ENCODE data around the gene ATP8B4.

DNA sequence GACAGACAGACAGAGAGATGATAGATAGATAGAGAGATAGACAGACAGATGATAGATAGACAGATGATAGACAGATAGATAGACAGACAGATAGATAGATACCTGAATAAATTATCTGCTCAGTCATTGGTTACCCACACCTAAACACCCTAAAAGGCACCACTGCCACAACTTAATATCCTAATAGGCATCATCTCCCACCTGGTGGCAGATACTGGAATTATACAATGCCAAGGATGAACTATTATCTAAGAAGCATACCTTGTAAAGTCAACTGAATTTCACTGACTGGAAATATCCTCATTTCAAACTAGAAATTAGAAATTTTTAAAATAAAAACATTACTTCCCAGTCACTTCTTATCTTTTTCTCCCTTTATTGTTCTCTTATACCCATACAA lies 19.4 kb upstream of the ATP8B4 start:
- no peak for TF ChIP-seq TEAD4 (IDR thresholded peaks at IDR 0.05)
- no peak for TF ChIP-seq EGR1 (IDR thresholded peaks at IDR 0.05)
- TF ChIP-seq EP300 (IDR thresholded peaks at IDR 0.05; ENCODE audit: borderline replicate concordance) = no peak
- 0 out of 2 replicates have a peak, but pooled peaks have one; percentile 1 for TF ChIP-seq RAD21 (IDR thresholded peaks at IDR 0.05; ENCODE audit: low read depth)
- no peak for TF ChIP-seq CEBPB (IDR thresholded peaks at IDR 0.05)
- no peak for TF ChIP-seq TCF12 (IDR thresholded peaks at IDR 0.05; ENCODE audit: low read depth)
- no peak for TF ChIP-seq TAF1 (IDR thresholded peaks at IDR 0.05; ENCODE audit: low read depth)
- no peak for TF ChIP-seq REST (IDR thresholded peaks at IDR 0.05; ENCODE audit: low read depth)
- no peak for TF ChIP-seq MAX (IDR thresholded peaks at IDR 0.05)
- TF ChIP-seq ZBTB7A (IDR thresholded peaks at IDR 0.05; ENCODE audit: low read depth) = no peak

Data from Ishikawa (cell line).